Upper lobe of right lung (tissue), 1 donor: ENCODE data around the gene DNAJC2. TPM values are rescaled to one million over a fixed set of nuclear protein-coding genes. Genes with fewer than 3 reads are reported as not detected.
A peak's percentile ranks its signal among the peaks of the same experiment; 100 is the strongest.

Experiments used
- ATAC-seq: fragments of 200-7000 bp; cut with Tn5 transposase; one replicate; pipeline ENCODE4 v1.9.1; 2020; ENCODE audit warnings: mild to moderate bottlenecking, moderate library complexity
- DNase-seq: peaks from one replicate; pipeline ENCODE4 v3.0.0-alpha.2; 2020
- H3K27ac ChIP-seq: fragments of 200-600 bp; one replicate; pipeline ENCODE4 v1.8.0; 2022
- H3K27me3 ChIP-seq: fragments of 200-600 bp; one replicate; pipeline ENCODE4 v1.8.0; 2022; ENCODE audit warnings: mild to moderate bottlenecking
- H3K36me3 ChIP-seq: fragments of 200-600 bp; one replicate; pipeline ENCODE4 v1.8.0; 2022
- H3K4me1 ChIP-seq: fragments of 200-600 bp; one replicate; pipeline ENCODE4 v1.8.0; 2022
- H3K4me3 ChIP-seq: fragments of 200-600 bp; one replicate; pipeline ENCODE4 v1.8.0; 2022; ENCODE audit warnings: mild to moderate bottlenecking
- H3K9me3 ChIP-seq: fragments of 200-600 bp; one replicate; pipeline ENCODE4 v1.8.0; 2022
- intact Hi-C: fragments of 100-400 bp; cut with DNase I; formaldehyde crosslinking; loops from one replicate; pipeline ENCODE4 v1.11.0; 2022
- long read RNA-seq: library from polyadenylated mRNA; unstranded; transcript quantifications from one replicate; pipeline ENCODE4 v2.0.0, GENCODE V29; 2021
- total RNA-seq: library from RNA; stranded (reverse); fragmentation: NEBNext Ultra II Directional; extraction: Animal tissue kit (Norgen Biotek cat#: 25700); gene quantifications from one replicate; pipeline ENCODE4 v1.2.1, GENCODE V29; 2021
- TF ChIP-seq, protein P1 (sequence below): fragments of 200-600 bp; IDR thresholded peaks from one replicate; pipeline ENCODE4 v1.8.0; 2022; ENCODE audit warnings: antibody characterized with exemption
- donor health status: DM: no; HTN: yes; CAD: no; lungs with severe emphysema.

Gene DNAJC2, protein sequence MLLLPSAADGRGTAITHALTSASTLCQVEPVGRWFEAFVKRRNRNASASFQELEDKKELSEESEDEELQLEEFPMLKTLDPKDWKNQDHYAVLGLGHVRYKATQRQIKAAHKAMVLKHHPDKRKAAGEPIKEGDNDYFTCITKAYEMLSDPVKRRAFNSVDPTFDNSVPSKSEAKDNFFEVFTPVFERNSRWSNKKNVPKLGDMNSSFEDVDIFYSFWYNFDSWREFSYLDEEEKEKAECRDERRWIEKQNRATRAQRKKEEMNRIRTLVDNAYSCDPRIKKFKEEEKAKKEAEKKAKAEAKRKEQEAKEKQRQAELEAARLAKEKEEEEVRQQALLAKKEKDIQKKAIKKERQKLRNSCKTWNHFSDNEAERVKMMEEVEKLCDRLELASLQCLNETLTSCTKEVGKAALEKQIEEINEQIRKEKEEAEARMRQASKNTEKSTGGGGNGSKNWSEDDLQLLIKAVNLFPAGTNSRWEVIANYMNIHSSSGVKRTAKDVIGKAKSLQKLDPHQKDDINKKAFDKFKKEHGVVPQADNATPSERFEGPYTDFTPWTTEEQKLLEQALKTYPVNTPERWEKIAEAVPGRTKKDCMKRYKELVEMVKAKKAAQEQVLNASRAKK
- 19.5 TPM for total RNA-seq
- long read RNA-seq, transcript DNAJC2-203 (17 exons, 2,167 nt), result major isoform, 14 of 25 reads
- long read RNA-seq, partial matches to known transcripts, result 2 of 25 reads
- long read RNA-seq, other reads (novel, unspliced or antisense), result 9 of 25 reads

DNA sequence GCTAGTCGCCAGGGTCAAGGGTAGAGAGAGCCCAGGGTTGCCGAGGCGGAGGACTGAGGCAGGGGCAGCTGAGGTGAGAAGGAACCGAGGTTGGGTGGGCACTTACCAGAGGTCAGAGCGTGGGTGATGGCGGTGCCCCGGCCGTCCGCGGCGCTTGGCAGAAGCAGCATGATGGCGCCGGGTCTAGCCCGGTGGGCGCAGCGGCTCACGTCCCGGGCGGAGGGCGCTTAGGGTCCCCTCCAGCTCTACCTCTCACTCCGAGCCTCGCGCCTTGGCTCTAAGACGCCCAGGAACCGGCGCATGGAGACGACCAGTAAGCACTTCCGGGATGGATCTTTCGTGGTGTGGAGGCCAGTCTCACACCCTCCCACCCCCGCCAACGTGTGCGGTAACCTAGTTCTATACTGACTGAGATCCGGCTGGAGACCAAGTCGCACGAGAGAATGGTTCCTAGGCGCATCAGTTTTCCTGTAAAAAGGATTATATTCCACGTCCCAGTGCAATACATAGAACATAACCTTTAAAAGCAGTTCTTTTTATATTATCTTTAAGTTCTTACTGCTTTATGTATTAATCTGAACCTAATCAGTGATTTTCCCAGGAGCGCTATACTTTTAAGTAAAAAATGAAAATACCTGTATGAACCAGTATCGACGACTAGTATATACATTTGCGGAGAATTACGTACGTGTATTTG is at the start of gene DNAJC2:
Gene DNAJC2, minus strand, starts transcription at position 315 of the 697 bp plus-strand sequence. Its CDS starts 145 bp downstream, at position 170.
- Histone ChIP-seq H3K4me3 (peak within 1 kb of the TSS; percentile 98), H3K4me1 (peaks cover 33% of the 10 kb centered on the region), H3K27ac (peak within 1 kb of the TSS; percentile 88), H3K36me3 (peaks cover 22% of the 10 kb centered on the region), H3K9me3 (no peaks in the 10 kb centered on the region), H3K27me3 (no peaks in the 10 kb centered on the region)
- intact Hi-C loops, result no loop called here
- TF ChIP-seq, protein P1, sequence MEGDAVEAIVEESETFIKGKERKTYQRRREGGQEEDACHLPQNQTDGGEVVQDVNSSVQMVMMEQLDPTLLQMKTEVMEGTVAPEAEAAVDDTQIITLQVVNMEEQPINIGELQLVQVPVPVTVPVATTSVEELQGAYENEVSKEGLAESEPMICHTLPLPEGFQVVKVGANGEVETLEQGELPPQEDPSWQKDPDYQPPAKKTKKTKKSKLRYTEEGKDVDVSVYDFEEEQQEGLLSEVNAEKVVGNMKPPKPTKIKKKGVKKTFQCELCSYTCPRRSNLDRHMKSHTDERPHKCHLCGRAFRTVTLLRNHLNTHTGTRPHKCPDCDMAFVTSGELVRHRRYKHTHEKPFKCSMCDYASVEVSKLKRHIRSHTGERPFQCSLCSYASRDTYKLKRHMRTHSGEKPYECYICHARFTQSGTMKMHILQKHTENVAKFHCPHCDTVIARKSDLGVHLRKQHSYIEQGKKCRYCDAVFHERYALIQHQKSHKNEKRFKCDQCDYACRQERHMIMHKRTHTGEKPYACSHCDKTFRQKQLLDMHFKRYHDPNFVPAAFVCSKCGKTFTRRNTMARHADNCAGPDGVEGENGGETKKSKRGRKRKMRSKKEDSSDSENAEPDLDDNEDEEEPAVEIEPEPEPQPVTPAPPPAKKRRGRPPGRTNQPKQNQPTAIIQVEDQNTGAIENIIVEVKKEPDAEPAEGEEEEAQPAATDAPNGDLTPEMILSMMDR, result no peak
- DNase-seq (peak; percentile 91), ATAC-seq (peak; percentile 97)

DNA sequence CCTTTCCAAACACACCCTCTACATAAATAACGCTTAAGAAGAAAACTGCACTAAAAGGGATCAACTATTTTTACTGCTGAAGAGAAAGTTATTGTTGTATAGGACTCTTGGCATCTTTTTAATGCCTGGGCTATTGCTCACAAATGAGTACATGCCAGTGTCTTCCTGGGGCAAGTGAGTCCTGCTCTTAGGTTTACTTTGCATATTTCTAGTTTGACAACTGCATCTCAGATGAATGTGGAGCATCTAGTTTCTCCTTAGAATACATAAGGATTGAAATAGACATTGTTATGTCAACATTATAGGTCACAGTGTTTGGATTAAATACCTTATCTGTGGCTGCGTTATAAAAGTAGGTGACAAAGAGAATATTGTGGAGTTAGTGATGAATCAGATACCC is 47.4 kb upstream of the DNAJC2 start:
- intact Hi-C loops, result no loop called here
- Histone ChIP-seq H3K27ac (no peak overlapping the region), H3K4me1 (no peaks in the 10 kb centered on the region), H3K4me3 (no peak overlapping the region), H3K27me3 (no peaks in the 10 kb centered on the region), H3K9me3 (no peaks in the 10 kb centered on the region), H3K36me3 (no peaks in the 10 kb centered on the region)
- TF ChIP-seq, protein P1, result no peak
- DNase-seq (no peak), ATAC-seq (no peak)

DNA sequence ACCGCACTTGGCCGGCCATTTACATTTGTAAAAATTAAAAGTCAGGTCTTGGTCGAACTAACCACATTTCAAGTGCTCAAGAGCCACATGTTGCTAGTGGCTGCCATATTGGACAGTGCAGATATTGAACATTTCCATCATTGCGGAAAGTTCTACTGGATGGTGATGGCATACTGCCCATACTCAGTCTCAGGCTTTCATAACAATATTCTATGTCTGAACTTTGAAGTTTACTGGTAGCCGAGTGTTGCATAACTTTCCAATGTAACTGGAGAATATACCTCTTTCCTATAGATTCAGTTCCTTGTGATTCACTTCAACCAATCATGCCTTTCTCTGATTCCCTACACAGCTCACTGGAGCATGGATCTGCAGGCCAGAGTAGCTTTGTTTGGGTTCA is 46.6 kb upstream of the DNAJC2 start:
- intact Hi-C loops, result no loop called here
- H3K27me3 ChIP-seq, result no peaks in the 10 kb centered on the region
- no peak overlapping the region for H3K27ac ChIP-seq
- no peaks in the 10 kb centered on the region for H3K36me3 ChIP-seq
- TF ChIP-seq, protein P1, result no peak
- DNase-seq (no peak), ATAC-seq (no peak)
- H3K9me3 ChIP-seq, result no peaks in the 10 kb centered on the region
- H3K4me3 ChIP-seq, result no peak overlapping the region
- no peaks in the 10 kb centered on the region for H3K4me1 ChIP-seq

DNA sequence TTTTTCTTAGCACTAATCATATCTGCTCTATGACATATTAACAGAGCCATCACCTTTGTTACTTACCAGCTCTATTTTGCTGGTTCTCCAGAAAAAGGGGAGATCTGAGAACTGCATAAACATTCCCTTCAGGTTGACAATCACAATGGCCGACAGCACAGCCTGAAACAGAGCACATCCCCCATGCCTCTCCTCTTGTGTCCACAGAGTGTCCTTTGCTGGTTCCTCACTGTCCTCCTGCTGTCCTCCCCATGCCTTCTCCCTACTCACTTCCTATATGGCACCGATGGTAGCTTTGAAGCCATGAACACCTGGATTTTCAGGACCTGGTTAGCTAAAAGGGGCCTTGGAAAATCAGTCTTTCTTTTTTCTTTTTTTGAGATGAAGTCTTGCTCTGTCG is 44.7 kb upstream of the DNAJC2 start:
- Histone ChIP-seq H3K27me3 (no peaks in the 10 kb centered on the region), H3K4me1 (no peaks in the 10 kb centered on the region), H3K27ac (no peak overlapping the region), H3K36me3 (no peaks in the 10 kb centered on the region), H3K4me3 (no peak overlapping the region), H3K9me3 (no peaks in the 10 kb centered on the region)
- TF ChIP-seq, protein P1, result no peak
- intact Hi-C loops, result no loop called here
- no peak for ATAC-seq
- no peak for DNase-seq

DNA sequence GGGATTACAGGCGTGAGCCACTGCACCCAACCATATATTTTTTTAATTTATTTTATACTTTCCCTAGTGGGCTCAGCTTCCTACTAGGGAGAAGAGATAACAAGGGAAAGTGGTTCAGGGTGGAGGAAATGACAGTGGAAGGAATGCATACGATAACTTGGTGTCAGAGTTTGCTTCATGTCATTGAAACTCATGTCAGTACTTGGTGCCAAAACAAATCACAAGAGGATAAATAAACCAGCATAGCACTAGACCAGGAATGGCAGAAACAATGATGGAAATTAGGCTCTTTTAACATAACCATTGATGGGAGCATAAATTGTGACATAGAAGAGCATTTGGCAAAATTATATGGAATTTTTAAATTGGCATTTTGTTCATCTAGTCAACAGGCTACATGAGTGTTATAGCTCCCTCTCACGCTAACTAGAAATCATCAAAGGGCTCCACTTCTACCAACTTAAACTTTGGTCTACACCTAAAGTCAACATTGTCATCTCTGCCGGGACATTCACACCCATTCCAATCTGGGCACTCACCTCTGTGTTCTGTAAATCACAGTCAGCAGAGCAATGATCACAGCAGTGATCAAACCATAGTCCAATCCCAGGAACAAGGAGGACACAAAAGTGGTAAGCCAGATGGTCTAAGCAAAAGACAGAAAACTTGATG is 44.0 kb upstream of the DNAJC2 start:
- DNase-seq (no peak), ATAC-seq (no peak)
- no peaks in the 10 kb centered on the region for H3K36me3 ChIP-seq
- TF ChIP-seq, protein P1, result no peak
- intact Hi-C loops, result no loop called here
- no peak overlapping the region for H3K4me3 ChIP-seq
- no peaks in the 10 kb centered on the region for H3K27me3 ChIP-seq
- no peaks in the 10 kb centered on the region for H3K4me1 ChIP-seq
- H3K9me3 ChIP-seq, result no peaks in the 10 kb centered on the region
- H3K27ac ChIP-seq, result no peak overlapping the region
